H1 (cell line): ENCODE measurements around the gene RBM24. TPM values are rescaled to one million over a fixed set of nuclear protein-coding genes. Genes with fewer than 3 reads are reported as not detected.

Source experiments
- CBX5 ChIP-seq: fragments of 300-800, 300-1000 bp; sonication (generic); IDR thresholded peaks from 2 replicates; pipeline ENCODE4 v1.7.1; 2016; ENCODE audit warnings: antibody characterized with exemption, low read length, low read depth
- CHD1 ChIP-seq: IDR thresholded peaks from 2 replicates; pipeline ENCODE4 v1.6.1; 2012; ENCODE audit warnings: low read depth, low read length, improper control_type of control experiment
- CHD2 ChIP-seq: IDR thresholded peaks from 2 replicates; pipeline ENCODE4 v1.6.1; 2012; ENCODE audit warnings: low read length, improper control_type of control experiment
- CTBP2 ChIP-seq: IDR thresholded peaks from 2 replicates; pipeline ENCODE4 v1.7.0; 2011; ENCODE audit warnings: borderline replicate concordance, mild to moderate bottlenecking, moderate library complexity, mixed read lengths, low read length; ENCODE audit not compliant: insufficient read depth, insufficient read length
- E2F6 ChIP-seq: IDR thresholded peaks from 2 replicates; pipeline ENCODE4 v1.6.1; 2012; ENCODE audit warnings: inconsistent platforms
- EZH2 ChIP-seq: fragments of 200-600 bp; sonication (generic); IDR thresholded peaks from 2 replicates; pipeline ENCODE4 v1.7.1; 2012; ENCODE audit warnings: low read depth, mild to moderate bottlenecking, moderate library complexity, low read length, inconsistent platforms; ENCODE audit not compliant: severe bottlenecking
- FOSL1 ChIP-seq: IDR thresholded peaks from 2 replicates; pipeline ENCODE4 v1.6.1; 2011; ENCODE audit warnings: mild to moderate bottlenecking, low read depth, low read length, moderate library complexity; ENCODE audit not compliant: insufficient read depth
- POLR2AphosphoS5 ChIP-seq: IDR thresholded peaks from 2 replicates; pipeline ENCODE4 v1.6.1; 2011; ENCODE audit warnings: low read depth, low read length
- RAD21 ChIP-seq, 2 experiments: IDR thresholded peaks in 1 of 2; conservative IDR thresholded peaks in 1 of 2; 2 replicates each; pipeline ENCODE4 v1.6.1; 2011; ENCODE audit warnings: low read depth in 2 of 2, low read length in 2 of 2, improper control_type of control experiment in 1 of 2, inconsistent platforms in 1 of 2, mild to moderate bottlenecking in 1 of 2, moderate library complexity in 1 of 2
- TEAD4 ChIP-seq: IDR thresholded peaks from 2 replicates; pipeline ENCODE4 v1.6.1; 2012; ENCODE audit warnings: low read depth, low read length, inconsistent platforms, mixed read lengths
- YY1 ChIP-seq: IDR thresholded peaks from 2 replicates; pipeline ENCODE4 v1.6.1; 2011; ENCODE audit warnings: low read depth, mild to moderate bottlenecking, low read length
- ZNF274 ChIP-seq: IDR thresholded peaks from 2 replicates; pipeline ENCODE4 v1.7.0; 2012; ENCODE audit warnings: low read length, borderline replicate concordance; ENCODE audit errors: extremely low read depth
- polyA plus RNA-seq, 7 experiments: library from polyadenylated mRNA; depleted of rRNA in 3 of 7; stranded (reverse) in 5 of 7; unstranded in 2 of 7; fragments of >200 nt in 5 of 7; fragments of 200-250 nt in 2 of 7; gene quantifications; 1 replicate in 5 of 7; 2 replicates in 1 of 7; 4 replicates in 1 of 7; pipeline versions ENCODE4 v1.2.1 to v1.2.3, GENCODE V29; 2011 to 2013; ENCODE audit warnings: missing spikeins in 2 of 7, mixed read lengths in 2 of 7
- total RNA-seq: library from RNA; stranded (reverse); fragmentation: NEBNext Ultra II Directional; extraction: Animal tissue kit (Norgen Biotek cat#: 25700); gene quantifications from 2 replicates; pipeline ENCODE4 v1.2.1, GENCODE V29; 2021

Gene RBM24
- total and polyA plus RNA-seq, 2 of the 8 experiments (the other 6 are each of a cell fraction or from before 2014, with no cell fraction given) = 0.52 to 2.6 TPM

DNA sequence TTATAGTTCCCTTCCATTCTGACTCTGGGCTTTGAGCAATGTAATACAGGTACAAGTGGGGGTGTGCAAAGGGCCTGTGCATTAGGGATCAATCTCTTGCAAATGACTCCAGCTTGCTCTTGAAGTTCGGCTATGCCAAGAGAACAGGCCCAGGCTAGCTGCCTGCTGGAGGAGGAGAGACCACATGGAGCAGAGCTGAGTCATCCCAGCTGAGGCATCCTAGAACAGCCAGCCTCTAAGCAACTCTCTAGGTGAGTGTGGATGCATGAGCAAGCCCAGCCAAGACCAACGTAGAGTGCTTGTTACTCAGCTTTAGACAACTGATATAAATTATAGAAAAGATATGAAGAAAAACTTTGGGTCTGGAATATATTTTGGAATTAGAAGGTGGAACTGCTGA, 47.6 kb upstream of the RBM24 start (continued):
- TF ChIP-seq ZNF274 (no peak), CHD1 (no peak), YY1 (no peak), E2F6 (no peak), RAD21 (IDR thresholded peaks at IDR 0.05 in 1 of 2, conservative IDR thresholded peaks at IDR 0.05 in 1 of 2; ENCODE audit: low read depth in 2 of 2, low read length in 2 of 2) (no peak), CHD2 (no peak), TEAD4 (no peak), FOSL1 (no peak), CTBP2 (no peak), POLR2AphosphoS5 (no peak), CBX5 (no peak), EZH2 (no peak)
